H9 (cell line): ENCODE data around the gene ZMYND12. TPM values are rescaled to one million over a fixed set of nuclear protein-coding genes. Genes with fewer than 3 reads are reported as not detected.

Experiments used
- DNase-seq: peaks from one replicate; pipeline ENCODE4 v3.0.0-alpha.2; 2017
- H2AFZ ChIP-seq: one replicate; pipeline ENCODE4 v1.6.1; 2013; ENCODE audit warnings: mild to moderate bottlenecking, low read length, control low read depth, moderate library complexity
- H2AK5ac ChIP-seq: 2 replicates; pipeline ENCODE4 v1.6.1; 2013; ENCODE audit warnings: low read length, control low read depth, mixed read lengths; ENCODE audit not compliant: insufficient read length
- H2BK120ac ChIP-seq: one replicate; pipeline ENCODE4 v1.6.1; 2013; ENCODE audit warnings: low read depth, mild to moderate bottlenecking, low read length, control low read depth, inconsistent platforms; ENCODE audit not compliant: poor library complexity, severe bottlenecking
- H2BK12ac ChIP-seq: 2 replicates; pipeline ENCODE4 v1.6.1; 2013; ENCODE audit warnings: low read length, control low read depth, mixed read lengths, low read depth; ENCODE audit not compliant: insufficient read length
- H2BK15ac ChIP-seq: 2 replicates; pipeline ENCODE4 v1.6.1; 2013; ENCODE audit warnings: low read depth, low read length, control low read depth
- H2BK20ac ChIP-seq: one replicate; pipeline ENCODE4 v1.6.1; 2013; ENCODE audit warnings: low read depth, mild to moderate bottlenecking, low read length, control low read depth, inconsistent platforms; ENCODE audit not compliant: poor library complexity, severe bottlenecking
- H2BK5ac ChIP-seq: 2 replicates; pipeline ENCODE4 v1.6.1; 2013; ENCODE audit warnings: low read length, control low read depth, mixed read lengths; ENCODE audit not compliant: insufficient read length
- H3K14ac ChIP-seq: 2 replicates; pipeline ENCODE4 v1.6.1; 2013; ENCODE audit warnings: low read length, control low read depth; ENCODE audit not compliant: insufficient read depth
- H3K18ac ChIP-seq: 2 replicates; pipeline ENCODE4 v1.6.1; 2013; ENCODE audit warnings: low read depth, mild to moderate bottlenecking, mixed read lengths, low read length, control low read depth; ENCODE audit not compliant: insufficient read length
- H3K23ac ChIP-seq: 2 replicates; pipeline ENCODE4 v1.6.1; 2013; ENCODE audit warnings: low read length, control low read depth, mixed read lengths, low read depth; ENCODE audit not compliant: insufficient read length
- H3K23me2 ChIP-seq: 2 replicates; pipeline ENCODE4 v1.6.1; 2013; ENCODE audit warnings: low read depth, mild to moderate bottlenecking, mixed read lengths, low read length, control low read depth; ENCODE audit not compliant: insufficient read length, poor library complexity, severe bottlenecking
- H3K27ac ChIP-seq: 2 replicates; pipeline ENCODE4 v1.5.1; 2013; ENCODE audit warnings: low read length, control low read depth, mixed read lengths, low read depth; ENCODE audit not compliant: insufficient read length
- H3K27me3 ChIP-seq: 2 replicates; pipeline ENCODE4 v1.6.1; 2013; ENCODE audit warnings: low read length, control low read depth, inconsistent platforms; ENCODE audit not compliant: insufficient read depth
- H3K4ac ChIP-seq: 2 replicates; pipeline ENCODE4 v1.6.1; 2013; ENCODE audit warnings: low read depth, mild to moderate bottlenecking, control low read depth, inconsistent platforms, low read length, moderate library complexity
- H3K4me1 ChIP-seq: 2 replicates; pipeline ENCODE4 v1.6.1; 2013; ENCODE audit warnings: low read length, control low read depth, inconsistent platforms; ENCODE audit not compliant: insufficient read depth
- H3K4me2 ChIP-seq: 2 replicates; pipeline ENCODE4 v1.6.1; 2013; ENCODE audit warnings: low read length, control low read depth, mixed read lengths; ENCODE audit not compliant: insufficient read length, insufficient read depth
- H3K56ac ChIP-seq: 2 replicates; pipeline ENCODE4 v1.6.1; 2013; ENCODE audit warnings: low read depth, mild to moderate bottlenecking, mixed read lengths, low read length, control low read depth; ENCODE audit not compliant: insufficient read length
- H3K79me1 ChIP-seq: 2 replicates; pipeline ENCODE4 v1.6.1; 2013; ENCODE audit warnings: low read depth, mild to moderate bottlenecking, moderate library complexity, low read length, control low read depth, inconsistent platforms; ENCODE audit not compliant: insufficient read depth, poor library complexity, severe bottlenecking
- H3K79me2 ChIP-seq: 2 replicates; pipeline ENCODE4 v1.6.1; 2013; ENCODE audit warnings: low read length, control low read depth, inconsistent platforms; ENCODE audit not compliant: insufficient read depth
- H3K9ac ChIP-seq: 2 replicates; pipeline ENCODE4 v1.6.1; 2013; ENCODE audit warnings: low read length, control low read depth, mixed read lengths; ENCODE audit not compliant: insufficient read length; ENCODE audit errors: extremely low read depth
- H3K9me3 ChIP-seq: one replicate; pipeline ENCODE4 v1.6.1; 2013; ENCODE audit warnings: low read depth, low read length, inconsistent platforms; ENCODE audit not compliant: control insufficient read depth
- H3T11ph ChIP-seq: one replicate; pipeline ENCODE4 v1.6.1; 2013; ENCODE audit warnings: mild to moderate bottlenecking, low read length, control low read depth, inconsistent platforms
- H4K20me1 ChIP-seq: one replicate; pipeline ENCODE4 v1.6.1; 2013; ENCODE audit not compliant: control insufficient read depth, insufficient read length, insufficient read depth
- H4K5ac ChIP-seq: 2 replicates; pipeline ENCODE4 v1.6.1; 2013; ENCODE audit warnings: low read depth, mild to moderate bottlenecking, mixed read lengths, low read length, control low read depth; ENCODE audit not compliant: insufficient read length
- H4K8ac ChIP-seq: replicated peaks from 2 replicates; pipeline ENCODE4 v1.6.1; 2013; ENCODE audit warnings: low read length, control low read depth, mixed read lengths, low read depth; ENCODE audit not compliant: insufficient read length
- H4K91ac ChIP-seq: 2 replicates; pipeline ENCODE4 v1.6.1; 2013; ENCODE audit warnings: low read depth, mild to moderate bottlenecking, moderate library complexity, mixed read lengths, low read length, control low read depth; ENCODE audit not compliant: insufficient read length
- H3K27ac Mint-ChIP-seq, 3 experiments: 2 replicates in 2 of 3; 3 replicates in 1 of 3; pipeline ENCODE4 v1.8.0; 2020 to 2021; ENCODE audit warnings: mixed read lengths in 3 of 3, mild to moderate bottlenecking in 1 of 3, moderate library complexity in 1 of 3
- H3K27me3 Mint-ChIP-seq: 2 replicates; pipeline ENCODE4 v1.8.0; 2021; ENCODE audit warnings: low read depth, mild to moderate bottlenecking, moderate library complexity, mixed read lengths
- H3K36me3 Mint-ChIP-seq, 3 experiments: 2 replicates in 2 of 3; 3 replicates in 1 of 3; pipeline ENCODE4 v1.8.0; 2020 to 2021; ENCODE audit warnings: low read depth in 3 of 3, mixed read lengths in 3 of 3; ENCODE audit not compliant: insufficient read depth in 1 of 3
- H3K4me1 Mint-ChIP-seq, 2 experiments: 2 replicates each; pipeline ENCODE4 v1.8.0; 2020; ENCODE audit warnings: mixed read lengths in 2 of 2
- H3K4me3 Mint-ChIP-seq, 2 experiments: 2 replicates in 1 of 2; 3 replicates in 1 of 2; pipeline ENCODE4 v1.8.0; 2020 to 2021; ENCODE audit warnings: mild to moderate bottlenecking in 2 of 2, mixed read lengths in 2 of 2, moderate library complexity in 1 of 2
- H3K9me3 Mint-ChIP-seq, 2 experiments: 2 replicates in 1 of 2; 3 replicates in 1 of 2; pipeline ENCODE4 v1.8.0; 2020; ENCODE audit warnings: mild to moderate bottlenecking in 2 of 2, mixed read lengths in 2 of 2, moderate library complexity in 1 of 2
- CTCF ChIP-seq: fragments of 200-600 bp; sonication (generic); conservative IDR thresholded peaks from 3 replicates; pipeline ENCODE4 v1.8.0; 2021; ENCODE audit warnings: antibody characterized with exemption, mild to moderate bottlenecking
- WGBS: extraction: QIAGEN DNeasy Blood & Tissue Kit; methylation state at CpG from one replicate; pipeline ENCODE4 v1.1.7; 2013; ENCODE audit warnings: missing lambda C conversion rate, low lambda C conversion rate, mixed read lengths; ENCODE audit not compliant: insufficient read length; ENCODE audit errors: extremely low coverage; 5-methylcytosine and 5-hydroxymethylcytosine counted together
- total RNA-seq: library from RNA; stranded (reverse); gene quantifications from 2 replicates; pipeline ENCODE4 v1.2.1, GENCODE V29; 2021

The ZMYND12 gene
- total RNA-seq, 1 experiment from 2014 or later, result 0.42 TPM

DNA sequence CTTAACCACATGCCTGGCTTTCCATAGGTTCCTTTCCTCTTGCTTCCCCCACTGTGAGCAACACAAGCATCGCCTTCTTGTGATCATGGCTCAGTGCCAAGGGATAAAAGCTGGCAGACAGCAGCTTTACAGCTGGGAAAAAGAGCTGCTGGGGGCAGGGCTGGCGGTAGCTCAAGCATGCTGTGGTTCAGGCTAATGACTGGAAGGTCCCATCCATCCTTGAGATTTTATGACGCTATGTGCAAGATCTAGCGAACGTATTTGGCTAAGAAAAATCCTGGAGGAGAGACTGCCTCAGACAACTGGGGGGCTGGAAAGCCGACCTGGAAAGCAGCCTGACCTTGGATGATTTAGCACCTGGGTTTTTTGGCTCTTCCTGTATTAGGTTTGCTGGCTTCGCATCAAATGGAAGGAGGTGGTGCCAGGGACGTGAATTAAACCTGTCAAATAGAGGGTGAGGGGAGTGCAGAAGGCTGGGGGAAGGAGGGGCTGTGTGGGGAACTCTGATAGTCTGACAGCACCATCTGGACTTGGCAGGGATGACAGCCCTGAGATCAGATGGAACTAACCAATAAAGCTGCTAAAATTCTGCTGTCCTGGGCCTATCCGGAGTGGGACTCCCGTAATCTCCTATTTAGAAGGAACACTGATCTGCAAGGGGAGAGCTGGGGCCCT is 34.8 kb downstream of the ZMYND12 start:
- no CpG with 5 or more reads among the region's 10 CpGs for WGBS

More for the DNA sequence above, 34.8 kb downstream of the ZMYND12 start:
- no peak overlapping the region for H2BK12ac ChIP-seq
- no peak for TF ChIP-seq CTCF
- no peak overlapping the region for H3K18ac ChIP-seq
- no peak overlapping the region for H4K91ac ChIP-seq
- no peak overlapping the region for H3K14ac ChIP-seq
- no peak overlapping the region for H2BK120ac ChIP-seq
- peaks cover 2% of the 10 kb centered on the region; the same call in 1 of the 2 replicates for H3K27me3 Mint-ChIP-seq
- H2BK15ac ChIP-seq, result no peak overlapping the region
- H3K79me1 ChIP-seq, result no peaks in the 10 kb centered on the region
- H3K9ac ChIP-seq, result no peak overlapping the region
- no peaks in the 10 kb centered on the region for H4K20me1 ChIP-seq
- H2AK5ac ChIP-seq, result no peak overlapping the region
- no peaks in the 10 kb centered on the region for H3K23me2 ChIP-seq
- H4K5ac ChIP-seq, result no peak overlapping the region
- H2BK20ac ChIP-seq, result no peak overlapping the region
- H2BK5ac ChIP-seq, result no peak overlapping the region
- H3K4me3 Mint-ChIP-seq, result no peak overlapping the region
- no peak overlapping the region for H3K23ac ChIP-seq
- no peak overlapping the region for H3K4ac ChIP-seq
- H3T11ph ChIP-seq, result no peak overlapping the region
- peaks cover 9% of the 10 kb centered on the region; the same call in 1 of the 2 replicates for H3K4me1 ChIP-seq
- no peak overlapping the region for H4K8ac ChIP-seq
- H3K56ac ChIP-seq, result no peak overlapping the region
- DNase-seq, result no peak
- no peak overlapping the region for H2AFZ ChIP-seq
- H3K27me3 ChIP-seq, result no peaks in the 10 kb centered on the region
- H3K9me3 Mint-ChIP-seq, result no peaks in the 10 kb centered on the region
- no peaks in the 10 kb centered on the region for H3K9me3 ChIP-seq
- H3K27ac ChIP-seq, result no peak overlapping the region
- H3K36me3 Mint-ChIP-seq, result no peaks in the 10 kb centered on the region
- no peak overlapping the region for H3K4me2 ChIP-seq
- peak overlapping the region in 1 of 3 experiments; percentile 95; a peak in 1 of 7 replicates for H3K27ac Mint-ChIP-seq
- H3K79me2 ChIP-seq, result no peaks in the 10 kb centered on the region
- peaks cover 34 to 35% of the 10 kb centered on the region in 2 experiments for H3K4me1 Mint-ChIP-seq
